ENCODE measurements around the gene CATSPERB.

The CATSPERB gene

DNA sequence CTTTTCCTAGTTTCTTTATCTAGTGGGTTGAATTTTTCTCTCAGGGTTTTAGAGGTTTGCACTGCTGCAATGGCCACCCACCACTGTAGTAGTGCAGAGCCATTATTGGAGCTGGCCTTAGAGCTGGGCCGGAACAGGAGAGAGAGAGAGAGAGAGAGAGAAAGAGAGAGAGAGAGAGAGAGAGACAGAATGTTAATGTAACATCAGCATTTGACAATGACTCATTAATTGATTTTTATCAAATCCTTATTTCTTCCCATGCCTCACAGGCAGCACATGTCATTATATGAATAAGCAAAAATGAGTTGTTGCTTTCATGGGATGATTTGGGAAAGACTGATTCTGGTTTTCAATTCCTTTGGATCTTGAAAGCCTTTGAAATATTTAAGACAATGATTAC is 145.5 kb downstream of the CATSPERB start:
- TF ChIP-seq, protein P1, sequence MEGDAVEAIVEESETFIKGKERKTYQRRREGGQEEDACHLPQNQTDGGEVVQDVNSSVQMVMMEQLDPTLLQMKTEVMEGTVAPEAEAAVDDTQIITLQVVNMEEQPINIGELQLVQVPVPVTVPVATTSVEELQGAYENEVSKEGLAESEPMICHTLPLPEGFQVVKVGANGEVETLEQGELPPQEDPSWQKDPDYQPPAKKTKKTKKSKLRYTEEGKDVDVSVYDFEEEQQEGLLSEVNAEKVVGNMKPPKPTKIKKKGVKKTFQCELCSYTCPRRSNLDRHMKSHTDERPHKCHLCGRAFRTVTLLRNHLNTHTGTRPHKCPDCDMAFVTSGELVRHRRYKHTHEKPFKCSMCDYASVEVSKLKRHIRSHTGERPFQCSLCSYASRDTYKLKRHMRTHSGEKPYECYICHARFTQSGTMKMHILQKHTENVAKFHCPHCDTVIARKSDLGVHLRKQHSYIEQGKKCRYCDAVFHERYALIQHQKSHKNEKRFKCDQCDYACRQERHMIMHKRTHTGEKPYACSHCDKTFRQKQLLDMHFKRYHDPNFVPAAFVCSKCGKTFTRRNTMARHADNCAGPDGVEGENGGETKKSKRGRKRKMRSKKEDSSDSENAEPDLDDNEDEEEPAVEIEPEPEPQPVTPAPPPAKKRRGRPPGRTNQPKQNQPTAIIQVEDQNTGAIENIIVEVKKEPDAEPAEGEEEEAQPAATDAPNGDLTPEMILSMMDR (conservative IDR thresholded peaks at IDR 0.05; ENCODE audit: low read depth, low read length): no peak
- H3K4me3 ChIP-seq (ENCODE audit: low read length): no peak overlapping the region
- DNase-seq (ENCODE audit: low read depth): no peak

DNA sequence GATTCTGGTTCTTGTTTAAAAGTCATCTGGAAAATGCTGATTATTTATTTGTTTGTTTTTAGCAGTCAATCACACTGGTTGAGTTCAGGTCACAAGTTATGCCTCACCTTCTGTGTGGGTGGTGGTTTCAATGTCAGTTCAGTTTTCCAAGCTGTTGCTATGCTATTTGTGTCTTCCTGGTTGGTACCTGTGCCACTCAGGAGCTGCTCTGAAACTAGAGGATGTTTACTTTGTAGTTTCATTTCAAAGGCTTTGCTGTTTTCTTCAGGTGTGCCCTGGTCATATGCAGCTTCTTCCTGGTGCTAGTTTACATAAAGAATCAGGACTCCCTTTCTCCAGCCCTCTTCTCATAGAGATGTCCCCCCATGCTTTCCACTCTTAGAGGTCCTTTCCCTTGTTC is 146.0 kb downstream of the CATSPERB start:
- DNase-seq (ENCODE audit: low read depth): no peak
- no peak overlapping the region for H3K4me3 ChIP-seq (ENCODE audit: low read length)
- TF ChIP-seq, protein P1 (conservative IDR thresholded peaks at IDR 0.05; ENCODE audit: low read depth, low read length): no peak

DNA sequence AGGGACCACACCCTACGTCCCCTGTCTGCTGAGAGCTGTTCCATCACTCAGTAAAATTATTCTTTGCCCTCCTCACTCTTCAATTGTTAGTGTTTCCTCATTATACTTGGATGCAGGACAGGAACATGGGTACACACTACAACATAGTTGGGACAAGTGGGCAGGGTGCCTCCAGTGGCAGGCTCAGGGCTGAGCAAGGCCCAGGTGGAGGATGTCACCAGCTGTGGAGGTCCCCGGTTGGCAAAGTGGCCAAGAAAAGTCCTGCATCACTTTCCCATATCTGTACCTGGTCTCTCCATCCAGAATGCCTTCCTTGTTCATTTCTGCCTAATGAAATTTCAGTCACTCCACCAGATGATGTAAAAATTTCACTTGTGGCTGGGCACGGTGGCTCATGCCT is 149.1 kb downstream of the CATSPERB start:
- TF ChIP-seq, protein P1 (conservative IDR thresholded peaks at IDR 0.05; ENCODE audit: low read depth, low read length): no peak
- H3K4me3 ChIP-seq (ENCODE audit: low read length): no peak overlapping the region
- DNase-seq (ENCODE audit: low read depth): no peak

GRCh38 chr14:91580876-91581577 is 150.9 kb downstream of the CATSPERB start:
- TF ChIP-seq, protein P1 (conservative IDR thresholded peaks at IDR 0.05; ENCODE audit: low read depth, low read length): no peak
- peak; percentile 51 for DNase-seq (ENCODE audit: low read depth)
- H3K4me3 ChIP-seq (ENCODE audit: low read length): no peak overlapping the region

DNA sequence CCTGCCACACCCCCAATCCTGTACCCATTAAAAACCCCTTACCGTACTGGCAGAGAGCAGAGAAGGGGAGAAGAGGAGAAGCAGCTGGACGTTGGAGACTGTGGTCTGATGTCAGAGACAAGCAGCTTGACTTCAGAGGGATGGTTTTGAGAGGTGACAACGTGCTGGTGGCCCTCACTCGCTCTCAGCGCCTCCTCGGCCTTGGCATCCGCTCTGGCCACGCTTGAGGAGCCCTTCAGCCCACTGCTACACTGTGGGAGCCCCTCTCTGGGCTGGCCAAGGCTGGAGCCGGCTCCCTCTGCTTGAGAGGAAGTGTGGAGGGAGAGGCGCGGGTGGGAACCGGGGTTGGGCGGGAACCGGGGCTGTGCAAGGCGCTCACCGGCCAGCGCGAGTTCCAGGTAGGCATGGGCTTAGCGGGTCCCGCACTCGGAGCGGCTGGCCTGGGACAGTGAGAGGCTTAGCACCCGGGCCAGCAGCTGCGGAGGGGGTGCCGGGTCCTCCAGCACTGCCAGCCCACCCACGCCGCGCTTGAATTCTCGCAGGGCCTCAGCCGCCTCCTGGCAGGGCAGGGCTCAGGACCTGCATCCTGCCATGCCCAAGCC is 154.2 kb downstream of the CATSPERB start:
- DNase-seq (ENCODE audit: low read depth): no peak
- TF ChIP-seq, protein P1 (conservative IDR thresholded peaks at IDR 0.05; ENCODE audit: low read depth, low read length): no peak
- H3K4me3 ChIP-seq (ENCODE audit: low read length): no peak overlapping the region

- H3K4me3 ChIP-seq (ENCODE audit: low read length): no peak overlapping the region
- TF ChIP-seq, protein P1 (conservative IDR thresholded peaks at IDR 0.05; ENCODE audit: low read depth, low read length): no peak
- peak; percentile 3 for DNase-seq (ENCODE audit: low read depth)
Measured at GRCh38 chr14:91575469-91576208, 156.2 kb downstream of the CATSPERB start.
